Measurements from ENCODE around the gene PIGZ.

- TF ChIP-seq POLR2A (IDR thresholded peaks at IDR 0.05) (no peak), CTCF (IDR thresholded peaks at IDR 0.05) (no peak), POLR2AphosphoS5 (IDR thresholded peaks at IDR 0.05) (no peak)
Observed at GRCh38 chr3:196941729-196942225, 26.9 kb downstream of the PIGZ start.
